GM23248 (cell line): ENCODE measurements around the gene ACIN1.

Experiments
- EZH2 ChIP-seq: fragments of 200-600 bp; sonication (generic); IDR thresholded peaks from 2 replicates; pipeline ENCODE4 v1.6.1; 2018; ENCODE audit warnings: antibody characterized with exemption, mild to moderate bottlenecking; ENCODE audit not compliant: insufficient read depth, poor library complexity, severe bottlenecking
- EZH2phosphoT487 ChIP-seq: fragments of 200-600 bp; sonication (generic); IDR thresholded peaks from 2 replicates; pipeline ENCODE4 v1.6.1; 2018; ENCODE audit warnings: antibody characterized with exemption, moderate library complexity, mild to moderate bottlenecking, low read depth; ENCODE audit not compliant: insufficient read depth

DNA sequence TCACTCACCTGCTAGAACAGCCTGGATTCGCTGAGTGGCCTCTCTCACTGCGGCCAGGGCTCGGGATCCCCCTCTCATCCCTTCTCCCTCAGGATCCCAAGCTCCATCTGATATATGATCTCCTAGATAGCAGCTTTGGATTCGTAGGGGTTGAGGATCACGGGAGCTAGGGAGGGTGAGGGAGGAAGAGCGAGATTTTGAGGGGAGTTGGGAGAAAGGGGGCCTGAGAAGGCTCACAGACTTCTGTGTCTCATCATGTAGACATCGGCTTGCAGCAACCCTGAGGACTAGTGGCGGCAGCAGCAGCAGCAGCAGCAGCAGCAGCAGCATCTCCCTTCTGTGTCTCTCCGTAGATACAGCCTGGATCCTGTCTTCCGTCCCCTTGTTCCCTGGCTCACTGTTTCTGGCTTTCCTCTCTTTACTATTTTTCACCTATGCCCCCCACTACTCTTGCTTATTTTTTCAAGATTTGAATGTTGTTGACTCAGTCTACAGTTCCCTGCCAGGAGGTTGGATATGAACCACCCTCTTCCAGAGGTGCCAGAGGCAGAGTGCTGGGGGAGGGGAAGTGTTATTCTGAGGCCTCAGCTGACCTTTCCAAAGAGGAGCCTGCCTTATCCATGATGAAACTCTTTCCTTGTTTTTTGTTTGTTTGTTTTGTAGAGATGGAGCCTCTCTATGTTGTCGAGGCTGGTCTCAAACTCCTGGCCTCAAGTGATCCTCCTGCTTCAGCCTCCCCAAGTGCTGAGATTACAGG lies 9.8 kb upstream of the ACIN1 start, which contains the start of gene CIROP:
- no peak for TF ChIP-seq EZH2
- TF ChIP-seq EZH2phosphoT487 = no peak
